Astrocyte of the cerebellum (primary cell): ENCODE data around the gene TBC1D10A.

Experiments used
- DNase-seq: peaks from one replicate; pipeline ENCODE4 v3.0.0-alpha.2; 2011; ENCODE audit warnings: low read depth
- H3K4me3 ChIP-seq: 2 replicates; pipeline ENCODE4 v1.5.1; 2011; ENCODE audit warnings: mild to moderate bottlenecking, low read depth, low read length, moderate library complexity
- CTCF ChIP-seq: IDR thresholded peaks from 2 replicates; pipeline ENCODE4 v1.5.1; 2012; ENCODE audit warnings: low read length, low read depth, moderate library complexity, mild to moderate bottlenecking; ENCODE audit errors: missing control alignments
- in situ Hi-C: cut with HindIII; loops from 2 replicates; pipeline ENCODE4 v1.10.0; 2017; ENCODE audit warnings: low sequenced_read_pairs

The TBC1D10A gene

GRCh38 chr22:30246814-30247376 is 79.8 kb downstream of the TBC1D10A start:
- in situ Hi-C loops = no loop called here
- no peak for DNase-seq
- TF ChIP-seq CTCF = no peak
- H3K4me3 ChIP-seq = peak overlapping the region; percentile 73

DNA sequence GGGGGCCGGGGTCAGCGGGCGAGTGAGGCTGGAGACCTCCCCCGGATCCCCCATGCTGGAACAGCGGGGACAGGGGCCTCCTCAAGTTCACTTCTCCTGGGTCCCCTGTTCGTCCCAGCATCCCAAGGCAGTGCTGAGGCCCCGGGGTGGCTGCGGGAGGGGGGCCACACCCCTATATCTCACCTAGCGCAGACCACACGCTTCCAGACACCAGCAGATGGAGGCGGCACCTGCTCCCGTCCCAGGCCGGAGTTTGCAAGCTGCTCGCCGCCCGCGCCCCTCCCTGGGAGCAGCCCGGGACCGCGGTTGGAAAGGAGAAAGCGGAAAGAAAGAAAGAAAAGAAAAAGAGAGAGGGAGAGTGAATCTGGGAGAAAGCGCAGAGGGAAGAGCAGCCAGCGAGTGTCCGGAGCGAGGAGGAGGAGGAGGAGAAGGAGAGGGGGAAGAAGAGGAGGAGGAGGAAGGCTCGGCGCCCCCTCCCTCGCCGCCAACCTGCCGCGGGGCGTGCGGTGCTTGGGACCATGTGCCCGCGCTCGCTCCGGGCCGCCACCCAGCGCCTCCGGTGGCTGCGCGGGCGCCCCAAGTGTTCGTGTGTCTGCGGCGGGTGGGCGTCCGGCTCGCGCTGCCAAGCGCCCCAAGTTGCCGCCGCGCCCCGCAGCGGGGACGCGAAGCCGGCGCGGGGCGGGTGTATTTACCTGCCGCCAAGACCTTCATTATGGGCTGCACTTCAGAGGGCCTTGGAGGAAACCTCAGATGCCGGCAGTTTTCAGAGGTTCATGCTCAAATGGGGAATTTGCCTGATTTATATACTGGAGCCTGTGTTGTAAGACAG is 80.5 kb downstream of the TBC1D10A start, which contains the start of gene LIF:
Gene LIF, minus strand, starts transcription at position 775 of the 829 bp plus-strand sequence. Its CDS starts 64 bp downstream, at position 711.
- TF ChIP-seq CTCF = peak; percentile 15
- peak within 1 kb of the TSS; percentile 73 for H3K4me3 ChIP-seq
- in situ Hi-C loops = no loop called here
- DNase-seq = no peak

DNA sequence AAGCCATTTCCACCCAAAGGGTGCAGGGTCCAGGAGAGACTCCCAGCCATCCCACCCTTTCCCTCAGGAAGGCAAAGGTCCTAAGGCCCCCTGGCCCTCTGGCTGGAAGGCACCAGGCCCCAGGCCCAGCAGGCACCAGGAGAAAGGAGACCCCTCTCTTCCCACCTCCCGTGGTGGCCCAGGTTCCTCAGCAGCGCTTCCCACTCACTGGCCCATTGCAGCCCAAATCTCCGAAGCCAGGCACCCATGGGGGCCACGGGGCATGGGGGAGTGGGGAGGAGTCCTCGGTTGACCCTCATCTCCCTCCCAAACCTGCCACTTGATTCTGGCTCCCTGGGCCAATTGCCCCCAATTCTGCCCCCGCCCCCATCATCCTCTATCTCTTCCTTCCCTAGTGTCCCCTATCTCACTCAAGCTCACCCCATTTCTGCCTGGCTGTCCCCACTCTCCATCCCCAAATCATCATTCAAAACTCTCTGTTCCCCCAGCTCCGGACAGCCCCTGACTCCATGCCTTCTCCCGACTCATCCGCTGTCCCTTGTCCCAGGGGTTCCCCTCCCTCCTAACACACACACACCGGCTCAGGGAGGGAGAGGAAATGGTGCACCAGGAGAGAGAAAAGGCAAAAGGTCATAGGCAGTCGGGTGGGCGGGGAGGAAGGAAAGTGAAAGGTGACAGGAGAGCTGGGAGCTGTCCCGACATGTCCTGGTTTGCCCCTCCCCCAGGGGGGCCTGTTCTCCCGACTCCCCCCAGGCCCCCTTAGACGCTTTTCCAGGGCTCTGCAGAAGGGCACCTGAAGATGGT is 81.4 kb downstream of the TBC1D10A start:
- peak overlapping the region; percentile 73 for H3K4me3 ChIP-seq
- no peak for TF ChIP-seq CTCF
- in situ Hi-C loops = no loop called here
- DNase-seq = no peak

DNA sequence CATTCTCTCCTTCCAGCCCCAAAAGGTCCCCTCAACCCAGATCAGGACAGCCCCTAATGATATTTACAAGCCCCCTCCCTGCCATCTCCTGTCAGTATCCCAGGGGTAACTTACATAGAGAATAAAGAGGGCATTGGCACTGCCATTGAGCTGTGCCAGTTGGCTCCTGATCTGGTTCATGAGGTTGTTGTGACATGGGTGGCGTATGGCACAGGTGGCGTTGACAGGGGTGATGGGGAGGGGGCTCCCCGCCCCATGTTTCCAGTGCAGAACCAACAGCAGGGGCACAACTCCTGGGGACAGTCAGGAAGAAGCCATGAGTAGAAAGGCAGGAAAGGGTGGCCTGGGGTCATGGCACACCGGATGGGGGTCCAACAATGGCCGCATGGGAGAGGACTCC is 82.1 kb downstream of the TBC1D10A start:
- in situ Hi-C loops = no loop called here
- H3K4me3 ChIP-seq = peak overlapping the region; percentile 73
- no peak for DNase-seq
- TF ChIP-seq CTCF = no peak

DNA sequence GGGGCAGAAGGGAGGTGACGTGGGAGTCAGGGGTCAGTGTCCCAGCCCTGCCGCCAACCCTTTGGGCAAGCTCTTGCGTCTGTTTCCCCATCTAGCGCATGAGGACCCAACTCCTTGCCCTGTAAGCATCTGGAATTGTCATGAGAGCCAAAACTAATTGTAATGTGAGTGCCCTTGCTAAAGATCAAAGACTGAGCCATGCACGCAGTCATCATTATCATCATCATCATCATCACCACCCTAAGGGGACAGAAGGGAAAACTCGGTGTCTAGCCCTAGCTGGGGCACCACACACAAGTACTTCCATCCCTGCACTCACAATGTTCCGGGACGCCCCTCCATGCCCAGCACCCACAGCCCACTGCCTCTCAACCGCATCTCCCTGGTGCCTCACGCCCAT is 82.7 kb downstream of the TBC1D10A start:
- peak overlapping the region; percentile 73 for H3K4me3 ChIP-seq
- no peak for DNase-seq
- in situ Hi-C loops = no loop called here
- no peak for TF ChIP-seq CTCF

DNA sequence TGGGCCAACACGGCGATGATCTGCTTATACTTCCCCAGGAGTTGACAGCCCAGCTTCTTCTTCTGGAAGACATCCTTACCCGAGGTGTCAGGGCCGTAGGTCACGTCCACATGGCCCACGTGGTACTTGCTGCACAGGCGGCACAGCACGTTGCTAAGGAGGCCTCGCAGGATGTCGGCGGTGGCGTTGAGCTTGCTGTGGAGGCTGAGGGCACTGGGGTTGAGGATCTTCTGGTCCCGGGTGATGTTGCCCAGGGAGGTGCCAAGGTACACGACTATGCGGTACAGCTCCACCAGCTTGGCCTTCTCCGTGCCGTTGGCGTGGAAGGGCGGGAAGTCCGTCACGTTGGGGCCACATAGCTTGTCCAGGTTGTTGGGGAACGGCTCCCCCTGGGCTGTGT is 83.1 kb downstream of the TBC1D10A start:
- no peak overlapping the region for H3K4me3 ChIP-seq
- in situ Hi-C loops = no loop called here
- DNase-seq = no peak
- no peak for TF ChIP-seq CTCF
